GM21423 (cell line): ENCODE data around the gene SHC2.
"Not testable (repeated sequence)": the region's sequence is repeated elsewhere in the genome, so short reads cannot be mapped to it uniquely, and the experiment has no call there.

Source experiments
- ATAC-seq: cut with Tn5 transposase; IDR thresholded peaks from one replicate; pipeline ENCODE4 v1.9.1; 2021; ENCODE audit warnings: mild to moderate bottlenecking, moderate library complexity; ENCODE audit not compliant: unreplicated experiment

SHC2 gene

GRCh38 chr19:392375-392970 is 68.4 kb downstream of the SHC2 start:
- ATAC-seq = no peak

- ATAC-seq = no peak
These were observed 69.0 kb downstream of the SHC2 start for GRCh38 chr19:391726-392374.

GRCh38 chr19:391207-391557 is 69.7 kb downstream of the SHC2 start:
- ATAC-seq = no peak

- no peak for ATAC-seq
These were observed 70.2 kb downstream of the SHC2 start for GRCh38 chr19:390386-391206.

GRCh38 chr19:389935-390289 is 70.9 kb downstream of the SHC2 start:
- ATAC-seq = no peak

- no peak for ATAC-seq
These were observed 71.4 kb downstream of the SHC2 start for GRCh38 chr19:389255-389934.

GRCh38 chr19:388691-389090 is 72.1 kb downstream of the SHC2 start:
- ATAC-seq = no peak

- no peak for ATAC-seq
These were observed 73.1 kb downstream of the SHC2 start for GRCh38 chr19:387777-388176.

GRCh38 chr19:386632-387301 is 74.1 kb downstream of the SHC2 start:
- not testable (repeated sequence) for ATAC-seq

- not testable (repeated sequence) for ATAC-seq
These were observed 74.6 kb downstream of the SHC2 start for GRCh38 chr19:386189-386588.

- ATAC-seq = no peak
These were observed 76.0 kb downstream of the SHC2 start for GRCh38 chr19:384799-385169.

- ATAC-seq = no peak
These were observed 76.7 kb downstream of the SHC2 start for GRCh38 chr19:383922-384798.

- no peak for ATAC-seq
These were observed 77.8 kb downstream of the SHC2 start for GRCh38 chr19:383040-383439.

GRCh38 chr19:382578-382977 is 78.3 kb downstream of the SHC2 start:
- not testable (repeated sequence) for ATAC-seq

GRCh38 chr19:381901-382300 is 78.9 kb downstream of the SHC2 start:
- not testable (repeated sequence) for ATAC-seq

GRCh38 chr19:380618-381219 is 80.1 kb downstream of the SHC2 start:
- ATAC-seq = not testable (repeated sequence)

- no peak for ATAC-seq
These were observed 81.0 kb downstream of the SHC2 start for GRCh38 chr19:379796-380195.

GRCh38 chr19:378706-379105 is 82.1 kb downstream of the SHC2 start:
- ATAC-seq = no peak

GRCh38 chr19:377801-378581 is 82.8 kb downstream of the SHC2 start:
- no peak for ATAC-seq
